HL-60 (cell line): ENCODE data around the gene SEMA7A.

Source experiments
- DNase-seq, 2 experiments: peaks; one replicate each; pipeline ENCODE4 v3.0.0-alpha.2; 2010 to 2020; ENCODE audit warnings: low read depth in 1 of 2, low spot score in 1 of 2
- H3K27ac ChIP-seq: fragments of 250-450 bp; sonication (Bioruptor Pico); replicated peaks from 2 replicates; pipeline ENCODE4 v1.5.1; 2020; ENCODE audit warnings: mild to moderate bottlenecking, moderate library complexity
- H3K27me3 ChIP-seq: fragments of 250-450 bp; sonication (Bioruptor Pico); 2 replicates; pipeline ENCODE4 v1.5.1; 2021; ENCODE audit warnings: mild to moderate bottlenecking, moderate library complexity; ENCODE audit not compliant: insufficient read depth, poor library complexity, severe bottlenecking
- H3K4me3 ChIP-seq: replicated peaks from 2 replicates; pipeline ENCODE4 v1.5.1; 2011; ENCODE audit warnings: mild to moderate bottlenecking, control low read depth, low read length; ENCODE audit not compliant: insufficient read depth
- GABPA ChIP-seq: IDR thresholded peaks from 2 replicates; pipeline ENCODE4 v1.6.1; 2012; ENCODE audit warnings: low read depth
- POLR2AphosphoS5 ChIP-seq: IDR thresholded peaks from 2 replicates; pipeline ENCODE4 v1.6.1; 2012; ENCODE audit warnings: low read depth
- SPI1 ChIP-seq: IDR thresholded peaks from 2 replicates; pipeline ENCODE4 v1.6.1; 2012; ENCODE audit warnings: low read depth, mild to moderate bottlenecking, borderline replicate concordance
- TF ChIP-seq, protein P1 (sequence below): IDR thresholded peaks from 2 replicates; pipeline ENCODE4 v1.6.1; 2012; ENCODE audit warnings: low read depth; ENCODE audit not compliant: insufficient replicate concordance
- TF ChIP-seq, protein P2 (sequence below): IDR thresholded peaks from one replicate; pipeline ENCODE4 v1.5.1; 2011; ENCODE audit warnings: low read length, control low read depth, inconsistent platforms; ENCODE audit not compliant: insufficient read depth

SEMA7A gene

DNA sequence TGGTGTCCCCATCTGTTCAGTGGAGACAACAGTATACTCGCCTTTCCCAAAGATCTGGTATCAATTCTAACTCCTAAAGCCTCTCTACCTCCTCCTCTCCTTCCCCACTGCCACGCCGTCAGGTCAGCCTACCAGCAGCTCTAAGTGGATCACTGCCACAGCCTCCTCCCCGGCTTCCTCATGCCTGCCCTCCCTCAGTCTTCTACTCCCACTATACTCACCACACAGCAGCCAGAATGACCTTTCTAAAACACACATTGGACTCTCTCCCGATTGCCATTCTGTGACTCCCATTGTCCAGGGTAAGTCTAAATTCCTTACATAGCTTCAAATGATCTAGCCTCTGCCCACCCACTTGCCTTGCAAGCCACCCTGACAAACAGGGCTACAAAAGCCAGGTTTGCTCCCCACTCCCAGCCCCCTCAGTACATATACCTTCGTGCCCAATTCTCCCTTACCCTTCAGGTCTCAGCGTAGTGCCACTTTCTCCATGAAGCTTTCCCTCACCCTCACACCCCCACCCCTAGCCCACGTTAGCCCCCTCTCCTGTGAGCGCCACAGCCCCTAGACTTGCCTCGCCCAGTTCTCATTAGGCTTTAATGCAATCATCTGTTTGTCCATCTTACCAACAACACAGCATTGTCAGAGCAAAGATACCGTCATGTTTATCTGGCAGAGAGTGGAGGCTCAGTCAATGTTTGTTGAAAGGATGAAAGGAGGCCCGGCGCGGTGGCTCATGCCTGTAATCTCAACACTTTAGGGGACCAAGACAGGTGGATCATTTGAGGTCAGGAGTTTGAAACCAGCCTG is 9.5 kb upstream of the SEMA7A start:
- no peak overlapping the region for H3K27ac ChIP-seq
- no peak overlapping the region for H3K4me3 ChIP-seq
- no peaks in the 10 kb centered on the region for H3K27me3 ChIP-seq
- TF ChIP-seq, protein P1, sequence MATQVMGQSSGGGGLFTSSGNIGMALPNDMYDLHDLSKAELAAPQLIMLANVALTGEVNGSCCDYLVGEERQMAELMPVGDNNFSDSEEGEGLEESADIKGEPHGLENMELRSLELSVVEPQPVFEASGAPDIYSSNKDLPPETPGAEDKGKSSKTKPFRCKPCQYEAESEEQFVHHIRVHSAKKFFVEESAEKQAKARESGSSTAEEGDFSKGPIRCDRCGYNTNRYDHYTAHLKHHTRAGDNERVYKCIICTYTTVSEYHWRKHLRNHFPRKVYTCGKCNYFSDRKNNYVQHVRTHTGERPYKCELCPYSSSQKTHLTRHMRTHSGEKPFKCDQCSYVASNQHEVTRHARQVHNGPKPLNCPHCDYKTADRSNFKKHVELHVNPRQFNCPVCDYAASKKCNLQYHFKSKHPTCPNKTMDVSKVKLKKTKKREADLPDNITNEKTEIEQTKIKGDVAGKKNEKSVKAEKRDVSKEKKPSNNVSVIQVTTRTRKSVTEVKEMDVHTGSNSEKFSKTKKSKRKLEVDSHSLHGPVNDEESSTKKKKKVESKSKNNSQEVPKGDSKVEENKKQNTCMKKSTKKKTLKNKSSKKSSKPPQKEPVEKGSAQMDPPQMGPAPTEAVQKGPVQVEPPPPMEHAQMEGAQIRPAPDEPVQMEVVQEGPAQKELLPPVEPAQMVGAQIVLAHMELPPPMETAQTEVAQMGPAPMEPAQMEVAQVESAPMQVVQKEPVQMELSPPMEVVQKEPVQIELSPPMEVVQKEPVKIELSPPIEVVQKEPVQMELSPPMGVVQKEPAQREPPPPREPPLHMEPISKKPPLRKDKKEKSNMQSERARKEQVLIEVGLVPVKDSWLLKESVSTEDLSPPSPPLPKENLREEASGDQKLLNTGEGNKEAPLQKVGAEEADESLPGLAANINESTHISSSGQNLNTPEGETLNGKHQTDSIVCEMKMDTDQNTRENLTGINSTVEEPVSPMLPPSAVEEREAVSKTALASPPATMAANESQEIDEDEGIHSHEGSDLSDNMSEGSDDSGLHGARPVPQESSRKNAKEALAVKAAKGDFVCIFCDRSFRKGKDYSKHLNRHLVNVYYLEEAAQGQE = no peak
- no peak for TF ChIP-seq GABPA
- TF ChIP-seq SPI1 = no peak
- no peak for TF ChIP-seq POLR2AphosphoS5
- DNase-seq = no peak

DNA sequence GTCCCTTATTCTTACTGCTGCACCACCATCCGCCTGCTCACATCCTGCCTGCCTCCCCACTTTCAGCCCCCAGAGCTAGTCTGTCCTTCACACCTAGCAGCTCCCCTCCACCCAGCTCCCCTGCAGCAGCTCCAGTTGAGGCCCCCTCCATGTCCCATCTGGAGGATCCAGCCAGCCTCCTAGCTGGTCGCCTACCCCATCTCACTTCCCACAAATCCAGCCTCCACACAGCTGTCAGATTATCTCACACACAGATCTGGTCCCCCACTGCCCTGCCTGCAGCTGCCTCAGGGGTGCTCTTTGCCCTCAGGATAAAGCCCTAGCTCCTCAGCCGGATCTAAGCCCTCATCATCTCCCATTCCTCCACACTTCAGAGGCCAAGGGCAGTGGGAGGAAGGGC is 8.8 kb upstream of the SEMA7A start:
- TF ChIP-seq POLR2AphosphoS5 = no peak
- no peak for TF ChIP-seq GABPA
- no peak for TF ChIP-seq SPI1
- TF ChIP-seq, protein P2, sequence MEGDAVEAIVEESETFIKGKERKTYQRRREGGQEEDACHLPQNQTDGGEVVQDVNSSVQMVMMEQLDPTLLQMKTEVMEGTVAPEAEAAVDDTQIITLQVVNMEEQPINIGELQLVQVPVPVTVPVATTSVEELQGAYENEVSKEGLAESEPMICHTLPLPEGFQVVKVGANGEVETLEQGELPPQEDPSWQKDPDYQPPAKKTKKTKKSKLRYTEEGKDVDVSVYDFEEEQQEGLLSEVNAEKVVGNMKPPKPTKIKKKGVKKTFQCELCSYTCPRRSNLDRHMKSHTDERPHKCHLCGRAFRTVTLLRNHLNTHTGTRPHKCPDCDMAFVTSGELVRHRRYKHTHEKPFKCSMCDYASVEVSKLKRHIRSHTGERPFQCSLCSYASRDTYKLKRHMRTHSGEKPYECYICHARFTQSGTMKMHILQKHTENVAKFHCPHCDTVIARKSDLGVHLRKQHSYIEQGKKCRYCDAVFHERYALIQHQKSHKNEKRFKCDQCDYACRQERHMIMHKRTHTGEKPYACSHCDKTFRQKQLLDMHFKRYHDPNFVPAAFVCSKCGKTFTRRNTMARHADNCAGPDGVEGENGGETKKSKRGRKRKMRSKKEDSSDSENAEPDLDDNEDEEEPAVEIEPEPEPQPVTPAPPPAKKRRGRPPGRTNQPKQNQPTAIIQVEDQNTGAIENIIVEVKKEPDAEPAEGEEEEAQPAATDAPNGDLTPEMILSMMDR = no peak
- TF ChIP-seq, protein P1 = no peak
- DNase-seq = no peak

DNA sequence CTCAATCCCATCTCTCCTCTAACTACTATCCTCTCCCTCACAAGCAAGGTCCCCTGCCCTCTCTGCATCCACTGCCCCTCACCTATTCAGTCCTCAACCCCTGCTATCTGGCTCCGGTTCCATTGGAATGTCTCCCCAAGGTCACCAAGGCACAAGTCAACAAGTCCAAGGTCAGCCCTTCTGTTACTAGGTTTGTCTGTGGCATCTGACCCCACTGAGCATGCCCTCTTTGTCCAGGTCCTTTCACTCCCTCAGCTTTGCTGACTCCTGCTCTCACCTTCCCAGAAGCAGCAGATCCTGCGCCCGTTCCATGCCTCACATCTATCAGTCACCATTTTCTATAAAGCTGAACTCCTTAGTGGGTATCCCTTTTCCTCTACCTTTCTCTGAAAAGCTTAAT is 8.3 kb upstream of the SEMA7A start:
- H3K27ac ChIP-seq = no peak overlapping the region
- DNase-seq = no peak
- no peak for TF ChIP-seq SPI1
- TF ChIP-seq POLR2AphosphoS5 = no peak
- no peak for TF ChIP-seq GABPA
- TF ChIP-seq, protein P2 = no peak
- TF ChIP-seq, protein P1 = no peak
- no peaks in the 10 kb centered on the region for H3K27me3 ChIP-seq
- no peak overlapping the region for H3K4me3 ChIP-seq

More for the DNA sequence above, 8.8 kb upstream of the SEMA7A start:
- Histone ChIP-seq H3K4me3 (no peak overlapping the region), H3K27ac (no peak overlapping the region), H3K27me3 (no peaks in the 10 kb centered on the region)
